Liver (tissue), 9 donors: ENCODE data around the gene FAM107A. TPM values are rescaled to one million over a fixed set of nuclear protein-coding genes. Genes with fewer than 3 reads are reported as not detected.

Source experiments
- DNase-seq: peaks from one replicate; pipeline ENCODE4 v3.0.0-alpha.2; 2017; ENCODE audit warnings: low spot score
- H3K27ac ChIP-seq, 2 donors: one replicate each; pipeline ENCODE4 v1.7.0; 2013; ENCODE audit warnings: inconsistent platforms in 2 of 2, low read length in 2 of 2, control low read depth in 1 of 2, low read depth in 1 of 2, mild to moderate bottlenecking in 1 of 2
- H3K27me3 ChIP-seq, 4 donors: one replicate each; pipeline versions ENCODE4 v1.6.1 to v1.7.0; 2013; ENCODE audit warnings: low read length in 3 of 4, inconsistent platforms in 1 of 4, mild to moderate bottlenecking in 1 of 4, moderate library complexity in 1 of 4; ENCODE audit not compliant: control insufficient read depth in 4 of 4, insufficient read depth in 4 of 4
- H3K36me3 ChIP-seq, 4 donors: one replicate each; pipeline versions ENCODE4 v1.6.1 to v1.7.0; 2013; ENCODE audit warnings: low read length in 3 of 4, mild to moderate bottlenecking in 3 of 4, low read depth in 1 of 4, moderate library complexity in 1 of 4; ENCODE audit not compliant: control insufficient read depth in 4 of 4, insufficient read depth in 3 of 4
- H3K4me1 ChIP-seq, 4 donors: one replicate each; pipeline versions ENCODE4 v1.6.1 to v1.7.0; 2013; ENCODE audit warnings: low read length in 3 of 4, mild to moderate bottlenecking in 3 of 4, moderate library complexity in 1 of 4; ENCODE audit not compliant: control insufficient read depth in 4 of 4, insufficient read depth in 4 of 4
- H3K4me3 ChIP-seq, 3 donors: one replicate each; pipeline versions ENCODE4 v1.6.1 to v1.7.0; 2013; ENCODE audit warnings: low read length in 3 of 3, control low read depth in 1 of 3, low read depth in 1 of 3, mild to moderate bottlenecking in 1 of 3
- H3K9ac ChIP-seq, 2 donors: one replicate each; pipeline ENCODE4 v1.7.0; 2013; ENCODE audit warnings: low read length in 2 of 2, mild to moderate bottlenecking in 2 of 2, moderate library complexity in 2 of 2, control low read depth in 1 of 2, low read depth in 1 of 2
- H3K9me3 ChIP-seq, 4 donors: one replicate each; pipeline versions ENCODE4 v1.6.1 to v1.7.0; 2013; ENCODE audit warnings: low read length in 3 of 4; ENCODE audit not compliant: control insufficient read depth in 4 of 4
- CTCF ChIP-seq: fragments of 150-350 bp; IDR thresholded peaks from 2 replicates; pipeline ENCODE4 v1.5.1; 2017; ENCODE audit warnings: improper control_type of control experiment, low read depth, low read length; ENCODE audit not compliant: missing input control
- FOXA2 ChIP-seq: IDR thresholded peaks from 2 replicates; pipeline ENCODE4 v1.6.1; 2016; ENCODE audit warnings: antibody characterized with exemption
- GABPA ChIP-seq, 2 donors: IDR thresholded peaks in 1 of 2; conservative IDR thresholded peaks in 1 of 2; 2 replicates each; pipeline ENCODE4 v1.6.1; 2016; ENCODE audit warnings: antibody characterized with exemption in 2 of 2, mild to moderate bottlenecking in 1 of 2, moderate library complexity in 1 of 2
- HNF4A ChIP-seq, 2 donors: conservative IDR thresholded peaks; 2 replicates each; pipeline ENCODE4 v1.6.1; 2016; ENCODE audit warnings: antibody characterized with exemption in 2 of 2, mild to moderate bottlenecking in 2 of 2
- JUND ChIP-seq, 2 donors: IDR thresholded peaks; 2 replicates each; pipeline ENCODE4 v1.6.1; 2016; ENCODE audit warnings: antibody characterized with exemption in 2 of 2
- MAX ChIP-seq: IDR thresholded peaks from 2 replicates; pipeline ENCODE4 v1.6.1; 2016; ENCODE audit warnings: antibody characterized with exemption
- NR2F2 ChIP-seq: IDR thresholded peaks from 2 replicates; pipeline ENCODE4 v1.6.1; 2016; ENCODE audit warnings: antibody characterized with exemption
- RAD21 ChIP-seq, 2 donors: IDR thresholded peaks; 2 replicates each; pipeline ENCODE4 v1.6.1; 2016; ENCODE audit warnings: antibody characterized with exemption in 2 of 2, mild to moderate bottlenecking in 2 of 2
- REST ChIP-seq: IDR thresholded peaks from 2 replicates; pipeline ENCODE4 v1.6.1; 2016; ENCODE audit warnings: antibody characterized with exemption, mild to moderate bottlenecking
- SP1 ChIP-seq: IDR thresholded peaks from 2 replicates; pipeline ENCODE4 v1.6.1; 2018; ENCODE audit warnings: antibody characterized with exemption, mild to moderate bottlenecking
- TAF1 ChIP-seq: conservative IDR thresholded peaks from 2 replicates; pipeline ENCODE4 v1.6.1; 2016; ENCODE audit warnings: antibody characterized with exemption, mild to moderate bottlenecking
- YY1 ChIP-seq: IDR thresholded peaks from 2 replicates; pipeline ENCODE4 v1.6.1; 2016; ENCODE audit warnings: antibody characterized with exemption, mild to moderate bottlenecking
- ZBTB33 ChIP-seq: IDR thresholded peaks from 2 replicates; pipeline ENCODE4 v1.6.1; 2016; ENCODE audit warnings: antibody characterized with exemption
- WGBS: extraction: QIAGEN DNeasy Blood & Tissue Kit; methylation state at CpG from one replicate; pipeline ENCODE4 v1.1.7; 2013; 5-methylcytosine and 5-hydroxymethylcytosine counted together
- polyA plus RNA-seq, 2 donors: library from polyadenylated mRNA; stranded (reverse) in 1 of 2; unstranded in 1 of 2; fragments of 200-250 nt in 1 of 2; fragments of >200 nt in 1 of 2; fragmentation: Nextera tagmentation in 1 of 2; extraction: Ambion mirVana in 1 of 2; gene quantifications; one replicate each; pipeline versions ENCODE4 v1.2.1 to v1.2.3, GENCODE V29; 2013 to 2015
- total RNA-seq, 2 donors: library from RNA; depleted of rRNA; stranded (reverse); fragments of >200 nt; gene quantifications; one replicate each; pipeline ENCODE4 v1.2.3, GENCODE V29; 2014
- TF ChIP-seq, protein P1 (sequence below): IDR thresholded peaks from 2 replicates; pipeline ENCODE4 v1.6.1; 2016; ENCODE audit warnings: antibody characterized with exemption
- donor health status: healthy.
- donor health status: healthy.
- donor health status: healthy.
- donor health status: healthy.
- donor health status: healthy.

FAM107A gene
- total and polyA plus RNA-seq, 4 donors = 0.05 to 4.7 (median 1.4) TPM

DNA sequence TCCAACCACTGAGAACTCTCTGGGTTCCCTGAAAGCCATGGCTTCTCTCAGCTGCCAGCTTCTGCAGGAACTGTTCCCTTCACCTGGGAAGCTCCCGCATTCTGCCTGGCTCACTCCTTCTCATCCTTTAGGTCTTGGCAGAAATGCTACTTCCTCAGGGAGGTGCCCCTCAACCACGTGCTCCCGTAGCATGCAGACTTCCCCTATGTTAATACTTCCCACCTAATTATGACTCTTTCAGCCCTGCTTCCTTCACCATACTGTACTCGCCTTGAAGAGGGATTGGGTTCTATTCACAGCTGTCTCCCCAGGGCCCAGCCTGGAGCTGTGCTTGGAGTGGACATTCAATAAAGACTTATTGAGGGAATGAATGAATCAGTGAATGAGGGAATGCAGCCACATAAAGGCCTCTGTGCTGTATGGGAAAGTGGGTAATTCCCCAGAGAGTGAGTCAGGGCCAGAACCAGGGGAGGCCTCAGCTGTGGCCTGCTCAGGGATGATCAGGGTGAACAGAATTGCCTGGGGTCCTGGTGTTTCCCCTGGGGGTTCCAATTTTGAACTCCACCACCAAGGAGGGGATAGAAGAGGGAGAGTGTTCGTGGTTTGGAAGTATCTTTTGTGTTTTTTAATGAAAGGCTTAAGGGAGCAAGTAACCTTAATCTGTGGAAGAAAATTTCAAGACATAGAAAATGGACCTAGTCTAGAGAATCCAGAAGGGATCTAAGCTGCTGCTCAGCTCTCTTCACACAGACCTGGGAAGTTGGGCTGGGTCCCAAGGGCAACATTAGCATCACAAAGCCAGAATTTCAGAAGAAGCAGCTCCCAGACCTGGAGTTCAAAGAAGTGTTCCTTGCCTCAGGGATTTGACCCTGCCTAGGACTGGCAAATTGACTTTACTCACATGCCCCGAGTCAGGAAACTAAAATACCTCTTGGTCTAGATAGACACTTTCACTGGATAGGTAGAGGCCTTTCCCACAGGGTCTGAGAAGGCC, 14.6 kb upstream of the FAM107A start:
- no peaks in the 10 kb centered on the region for H3K36me3 ChIP-seq
- no peaks in the 10 kb centered on the region for H3K27me3 ChIP-seq
- H3K4me3 ChIP-seq = no peak overlapping the region
- no peaks in the 10 kb centered on the region for H3K9me3 ChIP-seq
- TF ChIP-seq CTCF (no peak), ZBTB33 (no peak), FOXA2 (no peak)
- peaks cover 0 to 25% (median 16%) of the 10 kb centered on the region in 4 donors for H3K4me1 ChIP-seq
- DNase-seq = no peak
- 84% methylated on average over 6 of the region's 6 CpGs for WGBS
- no peak overlapping the region for H3K9ac ChIP-seq
- no peak overlapping the region for H3K27ac ChIP-seq

- H3K9me3 ChIP-seq = no peaks in the 10 kb centered on the region
- H3K36me3 ChIP-seq = no peaks in the 10 kb centered on the region
- no peaks in the 10 kb centered on the region for H3K27me3 ChIP-seq
- WGBS = 66% methylated on average over 3 of the region's 3 CpGs
- no peak overlapping the region for H3K27ac ChIP-seq
- TF ChIP-seq, protein P1, sequence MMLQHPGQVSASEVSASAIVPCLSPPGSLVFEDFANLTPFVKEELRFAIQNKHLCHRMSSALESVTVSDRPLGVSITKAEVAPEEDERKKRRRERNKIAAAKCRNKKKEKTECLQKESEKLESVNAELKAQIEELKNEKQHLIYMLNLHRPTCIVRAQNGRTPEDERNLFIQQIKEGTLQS = no peak
- peak; percentile 98 for TF ChIP-seq REST
- DNase-seq = no peak
- no peak overlapping the region for H3K9ac ChIP-seq
- no peak overlapping the region for H3K4me3 ChIP-seq
- H3K4me1 ChIP-seq = peaks cover 3 to 10% (median 6%) of the 10 kb centered on the region in 4 donors
These were observed 10.9 kb upstream of the FAM107A start for GRCh38 chr3:58588030-58588614.

DNA sequence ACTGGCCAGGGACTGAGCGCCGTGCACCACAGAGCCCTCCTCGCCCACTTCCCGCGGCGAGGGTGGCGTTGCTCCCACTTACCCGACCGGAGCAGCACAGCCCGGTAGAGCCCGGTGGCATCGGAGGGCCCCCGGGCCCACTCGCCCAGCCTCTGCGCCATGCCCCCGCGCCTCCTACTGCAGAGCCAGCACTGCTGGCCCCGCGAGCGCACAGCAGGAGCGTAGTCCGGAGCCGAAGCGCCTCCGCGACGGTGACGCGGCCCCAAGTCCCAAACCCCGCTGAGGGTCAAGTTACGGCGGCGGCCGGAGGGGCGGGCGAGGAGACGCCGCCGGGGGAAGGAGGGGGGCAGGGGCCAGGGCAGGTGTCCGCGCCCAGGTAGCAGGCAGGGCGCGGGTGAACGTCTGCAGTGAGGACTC, 9.6 kb upstream of the FAM107A start:
- no peak for DNase-seq
- no peak for TF ChIP-seq JUND (IDR thresholded peaks at IDR 0.05)
- no peak for TF ChIP-seq MAX
- TF ChIP-seq YY1 = no peak
- TF ChIP-seq, protein P1 = no peak
- no peak for TF ChIP-seq FOXA2
- no peak for TF ChIP-seq TAF1
- TF ChIP-seq RAD21 (IDR thresholded peaks at IDR 0.05) = no peak
- no peak for TF ChIP-seq NR2F2
- no peak for TF ChIP-seq HNF4A (conservative IDR thresholded peaks at IDR 0.05)
- TF ChIP-seq ZBTB33 = no peak
- TF ChIP-seq GABPA (IDR thresholded peaks at IDR 0.05 in 1 of 2, conservative IDR thresholded peaks at IDR 0.05 in 1 of 2) = no peak
- no peak for TF ChIP-seq SP1

More for the DNA sequence above, 9.6 kb upstream of the FAM107A start:
- 20% methylated on average over 44 of the region's 44 CpGs for WGBS
- H3K4me1 ChIP-seq = peaks cover 3 to 10% (median 6%) of the 10 kb centered on the region in 4 donors
- no peak overlapping the region for H3K27ac ChIP-seq
- H3K9ac ChIP-seq = no peak overlapping the region
- no peaks in the 10 kb centered on the region for H3K9me3 ChIP-seq
- no peaks in the 10 kb centered on the region for H3K27me3 ChIP-seq
- no peak overlapping the region for H3K4me3 ChIP-seq
- H3K36me3 ChIP-seq = no peaks in the 10 kb centered on the region
